H1 (cell line): Measurements from ENCODE around the gene GMCL1. TPM values are rescaled to one million over a fixed set of nuclear protein-coding genes. Genes with fewer than 3 reads are reported as not detected.

Experiments used
- ASH2L ChIP-seq: fragments of 200-600, 300-600 bp; sonication (generic); IDR thresholded peaks from one replicate; pipeline ENCODE4 v1.7.1; 2017; ENCODE audit warnings: low read length
- CHD2 ChIP-seq: IDR thresholded peaks from 2 replicates; pipeline ENCODE4 v1.6.1; 2012; ENCODE audit warnings: low read length, improper control_type of control experiment
- CHD7 ChIP-seq: fragments of 300-600 bp; sonication (generic); IDR thresholded peaks from 2 replicates; pipeline ENCODE4 v1.7.1; 2012; ENCODE audit warnings: low read length, moderate library complexity, mild to moderate bottlenecking, inconsistent platforms; ENCODE audit not compliant: insufficient replicate concordance
- HDAC2 ChIP-seq, 2 experiments: fragments of 300-600 bp in 1 of 2; sonication (generic) in 1 of 2; IDR thresholded peaks; 2 replicates each; pipeline ENCODE4 v1.6.1; 2011 to 2012; ENCODE audit warnings: low read depth in 2 of 2, low read length in 2 of 2, mild to moderate bottlenecking in 2 of 2, moderate library complexity in 2 of 2, borderline replicate concordance in 1 of 2, inconsistent platforms in 1 of 2
- MAFK ChIP-seq: IDR thresholded peaks from 2 replicates; pipeline ENCODE4 v1.6.1; 2012; ENCODE audit warnings: low read depth, mild to moderate bottlenecking, improper control_type of control experiment, low read length
- polyA plus RNA-seq, 7 experiments: library from polyadenylated mRNA; depleted of rRNA in 3 of 7; stranded (reverse) in 5 of 7; unstranded in 2 of 7; fragments of >200 nt in 5 of 7; fragments of 200-250 nt in 2 of 7; gene quantifications; 1 replicate in 5 of 7; 2 replicates in 1 of 7; 4 replicates in 1 of 7; pipeline versions ENCODE4 v1.2.1 to v1.2.3, GENCODE V29; 2011 to 2013; ENCODE audit warnings: missing spikeins in 2 of 7, mixed read lengths in 2 of 7
- total RNA-seq: library from RNA; stranded (reverse); fragmentation: NEBNext Ultra II Directional; extraction: Animal tissue kit (Norgen Biotek cat#: 25700); gene quantifications from 2 replicates; pipeline ENCODE4 v1.2.1, GENCODE V29; 2021

The GMCL1 gene
- total and polyA plus RNA-seq, 2 of the 8 experiments (the other 6 are each of a cell fraction or from before 2014, with no cell fraction given): 6.5 to 21.9 TPM

- no peak for TF ChIP-seq CHD7
- no peak for TF ChIP-seq ASH2L
- TF ChIP-seq MAFK: no peak
- no peak for TF ChIP-seq CHD2
- TF ChIP-seq HDAC2 (IDR thresholded peaks at IDR 0.05; ENCODE audit: borderline replicate concordance in 1 of 2, low read depth in 2 of 2, low read length in 2 of 2): no peak
Observed at GRCh38 chr2:69796174-69796573, 33.3 kb upstream of the GMCL1 start (continued).
